GM10248 (cell line): ENCODE results near the gene MAGEA6.
"Not testable (repeated sequence)": the region's sequence is repeated elsewhere in the genome, so short reads cannot be mapped to it uniquely, and the experiment has no call there.

Source experiments
- CTCF ChIA-PET: fragments of 300-600 bp; sonication (Branson Sonifier 250); formaldehyde crosslinking; extraction: SDS; loops from one replicate; lab custom pipeline; 2021; ENCODE audit warnings: antibody characterized with exemption; lab: Yijun Ruan, JAX
- POLR2A ChIA-PET: fragments of 350-650 bp; sonication (Branson Sonifier 250); formaldehyde crosslinking; extraction: SDS; loops from one replicate; lab custom pipeline; 2020; ENCODE audit warnings: antibody characterized with exemption; lab: Yijun Ruan, JAX
- DNase-seq: peaks from one replicate; pipeline ENCODE4 v3.0.0; 2012; ENCODE audit errors: extremely low spot score
- TF ChIP-seq, protein P1 (sequence below): IDR thresholded peaks from 2 replicates; pipeline ENCODE4 v1.5.1; 2012; ENCODE audit warnings: mild to moderate bottlenecking, low read depth; ENCODE audit errors: extremely low read depth, missing control alignments, control extremely low read depth

MAGEA6 gene

DNA sequence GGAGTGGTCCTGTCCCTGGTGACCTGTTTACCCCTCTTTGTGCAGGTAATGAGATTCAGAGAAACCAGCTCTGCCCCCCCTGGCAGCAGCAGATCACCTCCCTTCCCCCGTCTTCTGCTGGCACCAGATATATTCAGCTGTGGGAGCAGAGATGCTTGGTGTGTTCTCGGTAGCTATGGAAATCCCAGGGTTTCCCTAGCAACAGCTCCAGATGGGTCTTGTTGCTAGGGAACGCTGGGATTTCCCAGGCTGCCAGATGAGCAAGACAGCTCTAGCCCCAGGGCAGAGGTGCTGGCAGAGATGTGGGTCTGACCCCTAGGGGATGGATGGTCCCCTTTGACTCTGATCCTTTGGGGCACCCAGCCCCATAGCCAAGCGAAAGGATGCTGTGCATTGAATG, 40.9 kb upstream of the MAGEA6 start:
- TF ChIP-seq, protein P1, sequence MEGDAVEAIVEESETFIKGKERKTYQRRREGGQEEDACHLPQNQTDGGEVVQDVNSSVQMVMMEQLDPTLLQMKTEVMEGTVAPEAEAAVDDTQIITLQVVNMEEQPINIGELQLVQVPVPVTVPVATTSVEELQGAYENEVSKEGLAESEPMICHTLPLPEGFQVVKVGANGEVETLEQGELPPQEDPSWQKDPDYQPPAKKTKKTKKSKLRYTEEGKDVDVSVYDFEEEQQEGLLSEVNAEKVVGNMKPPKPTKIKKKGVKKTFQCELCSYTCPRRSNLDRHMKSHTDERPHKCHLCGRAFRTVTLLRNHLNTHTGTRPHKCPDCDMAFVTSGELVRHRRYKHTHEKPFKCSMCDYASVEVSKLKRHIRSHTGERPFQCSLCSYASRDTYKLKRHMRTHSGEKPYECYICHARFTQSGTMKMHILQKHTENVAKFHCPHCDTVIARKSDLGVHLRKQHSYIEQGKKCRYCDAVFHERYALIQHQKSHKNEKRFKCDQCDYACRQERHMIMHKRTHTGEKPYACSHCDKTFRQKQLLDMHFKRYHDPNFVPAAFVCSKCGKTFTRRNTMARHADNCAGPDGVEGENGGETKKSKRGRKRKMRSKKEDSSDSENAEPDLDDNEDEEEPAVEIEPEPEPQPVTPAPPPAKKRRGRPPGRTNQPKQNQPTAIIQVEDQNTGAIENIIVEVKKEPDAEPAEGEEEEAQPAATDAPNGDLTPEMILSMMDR, result no peak
- ChIA-PET CTCF (no interaction called here), POLR2A (no interaction called here)
- no peak for DNase-seq

DNA sequence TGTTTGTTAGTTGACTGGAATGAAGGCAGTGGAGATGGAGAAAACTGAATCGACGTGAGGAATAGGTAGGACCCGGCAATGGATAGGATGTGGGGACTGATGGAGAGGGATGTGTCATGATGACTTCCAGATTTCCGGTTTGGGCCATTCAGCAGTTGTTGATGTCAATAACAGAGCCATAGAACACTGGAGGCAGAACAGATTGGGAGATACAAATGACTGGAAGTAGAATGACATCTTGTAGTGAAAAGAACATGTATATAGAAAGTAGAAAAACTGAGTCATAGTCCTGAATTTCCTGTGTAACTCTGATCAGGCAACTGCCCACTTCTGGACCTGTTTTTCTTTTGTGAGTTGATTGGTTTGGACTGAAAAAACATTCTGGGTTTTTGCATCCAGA, 36.5 kb upstream of the MAGEA6 start:
- CTCF ChIA-PET, result interaction anchor here (1.7 kb wide), 1 partner anchor 16 kb away, joined by 4 read pairs; no protein-coding TSS in a partner anchor
- POLR2A ChIA-PET, result no interaction called here
- TF ChIP-seq, protein P1, result no peak
- DNase-seq, result no peak

DNA sequence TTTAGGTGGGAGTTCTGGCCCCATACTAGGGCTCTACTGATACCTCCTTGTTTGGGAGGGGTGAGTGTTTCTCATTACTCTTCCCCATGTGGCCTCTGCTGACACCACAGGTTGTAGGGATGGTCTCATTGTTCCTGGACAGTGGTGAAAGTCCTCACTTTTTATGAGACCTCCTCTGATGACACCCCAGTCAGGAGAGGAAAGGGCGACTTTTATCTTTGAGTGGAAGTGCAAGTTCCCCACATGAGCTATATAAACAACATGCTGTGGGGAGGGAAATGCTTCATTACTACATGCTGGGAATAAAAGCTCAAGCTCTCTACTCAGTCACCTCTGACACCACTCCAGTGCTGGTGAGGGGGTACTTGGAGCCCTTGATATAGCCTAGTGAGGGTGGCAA, 29.5 kb upstream of the MAGEA6 start:
- TF ChIP-seq, protein P1, result no peak
- ChIA-PET POLR2A (no interaction called here), CTCF (interaction anchor here (1.3 kb wide), 1 partner anchor 13 kb away, joined by 4 read pairs; no protein-coding TSS in a partner anchor)
- DNase-seq, result no peak

GRCh38 chrX:152787062-152787461, 17.6 kb upstream of the MAGEA6 start:
- CTCF ChIA-PET, POLR2A ChIA-PET: not testable (repeated sequence)

DNA sequence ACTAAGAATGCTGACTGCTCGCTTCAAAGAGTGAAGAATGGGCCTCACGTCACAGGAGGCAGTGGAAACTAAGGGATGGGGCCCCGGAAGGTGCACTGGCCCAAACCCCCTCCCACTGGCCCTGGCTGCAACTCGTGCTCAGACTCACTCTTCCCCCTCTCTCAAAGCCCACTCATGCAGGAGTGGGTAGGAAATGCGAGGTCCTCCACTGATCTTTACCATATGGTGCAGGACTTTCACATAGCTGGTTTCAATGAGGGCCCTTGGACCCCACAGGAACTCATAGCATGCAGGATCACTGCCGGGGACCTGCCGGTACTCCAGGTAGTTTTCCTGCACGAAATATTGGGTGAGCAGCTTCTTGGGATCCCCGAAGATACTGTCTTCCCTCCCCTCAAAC, 2.9 kb downstream of the MAGEA6 start:
- DNase-seq, CTCF ChIA-PET, POLR2A ChIA-PET: not testable (repeated sequence)

More at GRCh38 chrX:152787062-152787461, 17.6 kb upstream of the MAGEA6 start:
- DNase-seq, result not testable (repeated sequence)

GRCh38 chrX:152761582-152761981, 7.9 kb downstream of the MAGEA6 start:
- DNase-seq, POLR2A ChIA-PET, CTCF ChIA-PET: not testable (repeated sequence)

- POLR2A ChIA-PET, CTCF ChIA-PET, DNase-seq: not testable (repeated sequence)
These were observed 9.9 kb downstream of the MAGEA6 start for GRCh38 chrX:152759544-152759943.

DNA sequence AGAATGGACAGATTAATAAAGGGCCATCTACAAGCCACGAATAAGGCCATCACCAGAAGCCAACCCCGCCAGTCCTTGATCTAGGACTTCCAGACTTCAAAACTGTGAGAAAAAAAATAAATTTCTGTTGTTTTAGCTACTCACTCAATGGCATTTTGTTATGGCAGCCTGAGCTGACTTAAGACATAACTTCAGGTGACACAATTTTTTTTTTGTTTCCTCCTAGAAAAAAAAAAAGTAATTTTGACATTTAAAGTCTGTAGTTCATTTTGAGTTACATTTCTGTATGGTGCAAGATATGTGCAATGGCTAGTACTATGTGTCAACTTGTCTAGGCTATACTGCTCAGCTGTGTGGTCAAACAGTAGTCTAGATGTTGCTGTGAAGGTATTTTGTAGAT, 10.6 kb downstream of the MAGEA6 start, which contains the start of gene CSAG3:
Gene CSAG3 (plus strand): TSS at position 301 of the 400 bp plus-strand sequence.
- CTCF ChIA-PET, DNase-seq, POLR2A ChIA-PET: not testable (repeated sequence)

DNA sequence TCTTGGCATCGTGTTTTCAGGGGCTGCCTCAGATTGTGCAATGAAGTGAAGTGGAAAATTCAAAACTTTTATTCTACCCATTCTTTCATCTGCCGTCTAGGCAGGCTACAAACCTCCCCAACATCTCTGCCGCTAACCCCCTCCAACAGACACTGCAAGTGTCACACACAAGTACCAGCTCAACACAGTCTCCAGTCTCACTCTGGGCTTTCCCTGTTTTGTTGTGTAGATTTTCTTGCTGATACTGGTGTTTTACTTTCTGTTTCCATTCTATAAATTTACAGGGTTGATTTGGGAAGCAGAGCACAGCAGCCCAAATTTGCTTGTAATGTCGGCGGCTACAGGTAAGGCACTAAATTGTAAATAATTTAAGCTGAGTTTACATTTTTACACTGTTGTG, 14.6 kb downstream of the MAGEA6 start:
- POLR2A ChIA-PET, DNase-seq, CTCF ChIA-PET: not testable (repeated sequence)

DNA sequence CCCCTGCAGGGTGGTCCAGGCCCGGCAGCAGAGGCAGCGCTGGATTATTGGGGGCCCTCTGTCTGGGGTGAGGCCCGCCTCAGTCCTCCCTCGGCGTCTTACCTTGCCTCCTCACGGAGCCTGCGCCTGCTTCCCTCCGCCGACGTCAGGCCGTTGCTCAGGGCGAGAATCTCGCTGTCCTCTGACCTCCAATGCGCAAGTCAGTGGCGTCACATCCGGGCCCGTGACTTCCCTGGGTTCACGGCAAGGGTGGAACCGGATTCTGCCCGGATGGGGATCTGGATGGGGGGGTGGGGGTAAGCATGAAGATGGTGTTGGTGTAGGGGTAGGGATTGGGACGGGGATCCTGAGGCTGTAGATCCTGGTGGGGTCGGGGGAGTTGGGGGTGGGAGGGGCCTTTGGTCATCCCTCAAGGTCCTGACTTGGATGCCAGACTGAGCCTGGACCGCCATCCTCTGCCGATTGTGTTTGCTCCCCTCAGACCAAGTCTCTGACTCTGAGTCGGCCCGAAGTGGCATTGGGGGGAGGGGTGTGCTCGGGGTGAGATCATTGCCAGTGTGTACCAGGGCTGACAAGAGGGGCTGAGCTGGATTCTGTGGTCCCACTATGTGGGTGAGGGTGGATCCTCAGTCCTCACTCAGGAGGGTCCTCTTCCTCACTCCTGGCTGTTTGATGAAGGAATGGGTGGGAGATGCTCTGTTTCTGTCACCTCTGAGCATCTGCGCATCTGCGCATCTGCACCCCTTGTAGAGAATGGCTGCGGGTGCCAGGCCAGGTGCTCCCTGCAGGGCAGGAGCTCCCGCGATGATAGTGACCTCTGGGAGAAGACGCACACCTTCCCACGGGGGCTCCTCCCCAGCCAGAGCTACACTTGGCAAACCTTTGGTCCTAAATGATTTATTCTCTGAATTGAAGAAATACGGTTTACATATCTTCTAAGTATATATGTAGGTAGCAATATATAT, 15.5 kb downstream of the MAGEA6 start, which contains the start of gene MAGEA2:
Gene MAGEA2 (minus strand): TSS at position 157 of the 965 bp plus-strand sequence. CDS start 2,479 bp downstream, outside the sequence.
- DNase-seq, CTCF ChIA-PET, POLR2A ChIA-PET: not testable (repeated sequence)
